B cell (primary cell): Measurements from ENCODE around the gene GSE1. TPM values are rescaled to one million over a fixed set of nuclear protein-coding genes. Genes with fewer than 3 reads are reported as not detected.

Experiments
- ATAC-seq: fragments of 200-7000 bp; cut with Tn5 transposase; one replicate; pipeline ENCODE4 v1.10.0; 2021; ENCODE audit warnings: low read depth, mild to moderate bottlenecking, moderate number of reproducible peaks, moderate library complexity
- CTCF ChIA-PET: fragments of 350-600 bp; sonication (Branson Sonifier 250); formaldehyde crosslinking; loops from one replicate; lab custom pipeline; 2021; ENCODE audit warnings: antibody characterized with exemption, inconsistent platforms; lab: Charles Lee
- POLR2A ChIA-PET: fragments of 350-600 bp; sonication (Branson Sonifier 250); formaldehyde crosslinking; loops from one replicate; lab custom pipeline; 2021; ENCODE audit warnings: antibody characterized with exemption; lab: Charles Lee
- DNase-seq: peaks from one replicate; pipeline ENCODE4 v3.0.0; 2013
- H2AFZ ChIP-seq: 2 replicates; pipeline ENCODE4 v1.6.1; 2012; ENCODE audit warnings: mild to moderate bottlenecking, low read depth, low read length; ENCODE audit not compliant: insufficient read depth, poor library complexity, severe bottlenecking
- H3K27ac ChIP-seq, 2 donors: 1 replicate in 1 of 2; 2 replicates in 1 of 2; pipeline ENCODE4 v1.5.1; 2012 to 2013; ENCODE audit warnings: low read length in 2 of 2, mild to moderate bottlenecking in 2 of 2, moderate library complexity in 1 of 2
- H3K27me3 ChIP-seq, 4 experiments: fragments of 200-600 bp in 1 of 4; sonication (generic) in 1 of 4; replicated peaks in 1 of 4; 1 replicate in 2 of 4; 2 replicates in 2 of 4; pipeline versions ENCODE4 v1.6.1 to v1.7.0; 2013 to 2016; ENCODE audit warnings: low read length in 3 of 4, mild to moderate bottlenecking in 2 of 4, mixed read lengths in 1 of 4, moderate library complexity in 1 of 4; ENCODE audit not compliant: insufficient read depth in 4 of 4, control insufficient read depth in 3 of 4; ENCODE audit errors: control extremely low read depth in 1 of 4
- H3K36me3 ChIP-seq, 2 experiments: replicated peaks in 1 of 2; 1 replicate in 1 of 2; 2 replicates in 1 of 2; pipeline versions ENCODE4 v1.6.1 to v1.7.1; 2013; ENCODE audit warnings: low read length in 1 of 2; ENCODE audit not compliant: insufficient read depth in 2 of 2, control insufficient read depth in 1 of 2; ENCODE audit errors: control extremely low read depth in 1 of 2, extremely low read depth in 1 of 2
- H3K4me1 ChIP-seq, 2 donors: fragments of 200-600 bp in 1 of 2; sonication (generic) in 1 of 2; 1 replicate in 1 of 2; 2 replicates in 1 of 2; pipeline versions ENCODE4 v1.5.1 to v1.6.1; 2013 to 2017; ENCODE audit warnings: low read length in 2 of 2; ENCODE audit not compliant: control insufficient read depth in 2 of 2, insufficient read depth in 2 of 2
- H3K4me2 ChIP-seq: replicated peaks from 2 replicates; pipeline ENCODE3; 2012; ENCODE audit warnings: mild to moderate bottlenecking, low read depth, low read length; ENCODE audit not compliant: poor library complexity, severe bottlenecking
- H3K4me3 ChIP-seq, 5 experiments: fragments of 200-600 bp in 1 of 5; sonication (generic) in 1 of 5; 1 replicate in 3 of 5; 2 replicates in 2 of 5; pipeline versions ENCODE4 v1.5.1 to v1.7.0; 2011 to 2016; ENCODE audit warnings: low read length in 4 of 5, mild to moderate bottlenecking in 4 of 5, low read depth in 2 of 5, control low read depth in 1 of 5, moderate library complexity in 1 of 5; ENCODE audit not compliant: insufficient read depth in 1 of 5; ENCODE audit errors: control extremely low read depth in 1 of 5, extremely low read depth in 1 of 5
- H3K79me2 ChIP-seq: fragments of 200-600 bp; sonication (generic); one replicate; pipeline ENCODE4 v1.6.0; 2016; ENCODE audit warnings: low read length; ENCODE audit not compliant: control insufficient read depth, insufficient read depth
- H3K9ac ChIP-seq: fragments of 200-600 bp; sonication (generic); 2 replicates; pipeline ENCODE4 v1.6.1; 2017; ENCODE audit warnings: mild to moderate bottlenecking, low read length, moderate library complexity
- H3K9me3 ChIP-seq, 3 donors: one replicate each; pipeline versions ENCODE4 v1.6.1 to v1.7.1; 2013; ENCODE audit warnings: low read length in 2 of 3; ENCODE audit not compliant: control insufficient read depth in 2 of 3, insufficient read depth in 1 of 3; ENCODE audit errors: control extremely low read depth in 1 of 3
- H4K20me1 ChIP-seq: 2 replicates; pipeline ENCODE4 v1.6.0; 2012; ENCODE audit warnings: mild to moderate bottlenecking, low read length; ENCODE audit not compliant: insufficient read depth, control insufficient read depth, poor library complexity, severe bottlenecking
- H3K27ac Mint-ChIP-seq: one replicate; pipeline ENCODE4 v1.8.0; 2021; ENCODE audit warnings: mixed read lengths
- H3K27me3 Mint-ChIP-seq: one replicate; pipeline ENCODE4 v1.8.0; 2021; ENCODE audit warnings: mixed read lengths
- H3K4me1 Mint-ChIP-seq: one replicate; pipeline ENCODE4 v1.8.0; 2021; ENCODE audit warnings: mixed read lengths
- H3K4me3 Mint-ChIP-seq: one replicate; pipeline ENCODE4 v1.8.0; 2021; ENCODE audit warnings: mixed read lengths
- H3K9me3 Mint-ChIP-seq: one replicate; pipeline ENCODE4 v1.8.0; 2022; ENCODE audit warnings: mixed read lengths; ENCODE audit not compliant: insufficient read depth
- EZH2 ChIP-seq: IDR thresholded peaks from 2 replicates; pipeline ENCODE4 v1.6.1; 2012; ENCODE audit warnings: borderline replicate concordance, low read depth, mild to moderate bottlenecking, moderate library complexity, low read length; ENCODE audit not compliant: insufficient read depth, poor library complexity, severe bottlenecking
- WGBS: methylation state at CpG from one replicate; pipeline ENCODE4 v1.1.5; 2013; ENCODE audit warnings: missing lambda C conversion rate; ENCODE audit not compliant: insufficient coverage; 5-methylcytosine and 5-hydroxymethylcytosine counted together
- intact Hi-C: fragments of 100-400 bp; cut with micrococcal nuclease; formaldehyde crosslinking; loops from one replicate; pipeline ENCODE4 v1.10.0; 2022
- polyA plus RNA-seq: library from polyadenylated mRNA; depleted of rRNA; stranded (reverse); fragments of >200 nt; gene quantifications from 2 replicates; pipeline ENCODE4 v1.2.3, GENCODE V29; 2012
- total RNA-seq, 2 donors: library from RNA; stranded (reverse); fragments of 120-200 nt in 1 of 2; gene quantifications; 1 replicate in 1 of 2; 2 replicates in 1 of 2; pipeline versions ENCODE4 v1.2.3 to v1.2.4, GENCODE V29; 2013 to 2022
- TF ChIP-seq, protein P1 (sequence below): fragments of 200-600 bp; IDR thresholded peaks from one replicate; pipeline ENCODE4 v1.8.0; 2022; ENCODE audit warnings: antibody characterized with exemption, mild to moderate bottlenecking

The GSE1 gene
- total and polyA plus RNA-seq, 2 donors (not counting 1 experiment from before 2014, with no cell fraction given): 57.3 to 76.1 TPM

DNA sequence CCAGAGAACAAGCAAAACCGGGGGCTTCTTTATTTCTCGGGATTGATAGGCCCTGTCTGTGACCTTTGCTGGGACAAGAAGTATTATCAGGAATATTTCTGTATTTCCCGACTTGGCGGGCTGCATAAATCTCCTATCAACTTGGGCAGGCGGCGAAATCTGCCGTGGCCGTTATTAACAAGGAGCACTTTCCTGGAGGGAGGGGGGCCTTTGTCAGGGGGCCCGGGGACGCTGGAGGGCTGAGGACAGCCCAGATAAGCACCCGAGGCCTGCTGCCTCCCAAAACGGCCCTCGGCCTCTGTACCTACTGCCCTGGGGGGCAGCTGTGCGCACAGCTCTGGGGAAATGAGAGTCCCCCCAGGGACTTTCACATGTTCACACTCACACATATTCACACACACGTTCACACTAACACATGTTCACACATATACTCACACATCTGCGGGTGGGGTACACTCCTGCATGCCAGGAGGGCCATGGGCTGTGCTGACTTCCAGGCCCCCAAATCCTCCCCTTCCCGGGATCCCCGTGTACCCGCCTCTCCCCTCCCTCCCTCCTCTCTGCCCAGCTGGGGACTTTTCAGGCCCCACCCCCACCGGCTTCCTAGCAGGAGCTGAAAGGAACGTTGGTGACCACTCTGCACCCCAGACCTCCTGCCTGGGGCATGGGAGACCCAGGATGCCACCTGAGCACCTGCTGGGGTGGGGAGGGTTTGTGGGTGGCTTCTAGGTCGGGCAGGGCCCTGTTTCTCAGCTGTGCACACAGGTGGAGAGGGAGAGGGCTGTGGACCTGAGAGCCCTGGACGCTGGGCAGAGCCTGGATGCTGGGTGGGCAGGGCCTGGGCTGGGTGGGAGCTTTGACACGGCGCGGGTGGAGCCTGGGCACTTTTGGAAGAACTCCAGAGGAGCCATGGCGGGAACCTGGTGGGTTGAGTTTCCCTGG, 24.3 kb upstream of the GSE1 start:
- H3K4me3 ChIP-seq: no peak overlapping the region
- no peaks in the 10 kb centered on the region for H3K27me3 Mint-ChIP-seq
- no peak overlapping the region for H2AFZ ChIP-seq
- no peak overlapping the region for H3K27ac ChIP-seq
- no peaks in the 10 kb centered on the region for H3K27me3 ChIP-seq
- no peaks in the 10 kb centered on the region for H3K9me3 ChIP-seq
- TF ChIP-seq, protein P1, sequence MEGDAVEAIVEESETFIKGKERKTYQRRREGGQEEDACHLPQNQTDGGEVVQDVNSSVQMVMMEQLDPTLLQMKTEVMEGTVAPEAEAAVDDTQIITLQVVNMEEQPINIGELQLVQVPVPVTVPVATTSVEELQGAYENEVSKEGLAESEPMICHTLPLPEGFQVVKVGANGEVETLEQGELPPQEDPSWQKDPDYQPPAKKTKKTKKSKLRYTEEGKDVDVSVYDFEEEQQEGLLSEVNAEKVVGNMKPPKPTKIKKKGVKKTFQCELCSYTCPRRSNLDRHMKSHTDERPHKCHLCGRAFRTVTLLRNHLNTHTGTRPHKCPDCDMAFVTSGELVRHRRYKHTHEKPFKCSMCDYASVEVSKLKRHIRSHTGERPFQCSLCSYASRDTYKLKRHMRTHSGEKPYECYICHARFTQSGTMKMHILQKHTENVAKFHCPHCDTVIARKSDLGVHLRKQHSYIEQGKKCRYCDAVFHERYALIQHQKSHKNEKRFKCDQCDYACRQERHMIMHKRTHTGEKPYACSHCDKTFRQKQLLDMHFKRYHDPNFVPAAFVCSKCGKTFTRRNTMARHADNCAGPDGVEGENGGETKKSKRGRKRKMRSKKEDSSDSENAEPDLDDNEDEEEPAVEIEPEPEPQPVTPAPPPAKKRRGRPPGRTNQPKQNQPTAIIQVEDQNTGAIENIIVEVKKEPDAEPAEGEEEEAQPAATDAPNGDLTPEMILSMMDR: no peak
- TF ChIP-seq EZH2: no peak
- H3K4me2 ChIP-seq: no peak overlapping the region
- H3K9ac ChIP-seq: no peak overlapping the region
- H4K20me1 ChIP-seq: peaks cover 100% of the 10 kb centered on the region
- no peaks in the 10 kb centered on the region for H3K9me3 Mint-ChIP-seq
- H3K79me2 ChIP-seq: peaks cover 96% of the 10 kb centered on the region
- H3K27ac Mint-ChIP-seq: no peak overlapping the region
- ChIA-PET CTCF (no interaction called here), POLR2A (no interaction called here)
- H3K4me1 Mint-ChIP-seq: peaks cover 19% of the 10 kb centered on the region
- intact Hi-C loops: no loop called here
- H3K36me3 ChIP-seq: peaks cover 0 to 12% of the 10 kb centered on the region in 2 experiments
- no peak for DNase-seq
- 96% methylated on average over 22 of the region's 27 CpGs for WGBS
- ATAC-seq: no peak
- no peak overlapping the region for H3K4me3 Mint-ChIP-seq
- no peaks in the 10 kb centered on the region for H3K4me1 ChIP-seq
